Uterus (tissue), 4 donors: ENCODE measurements around the gene BSND. TPM values are rescaled to one million over a fixed set of nuclear protein-coding genes. Genes with fewer than 3 reads are reported as not detected.

Source experiments
- DNase-seq, 2 donors: peaks; one replicate each; pipeline ENCODE4 v3.0.0-alpha.2; 2019 to 2020
- H3K27ac ChIP-seq, 2 donors: fragments of 200-600 bp; sonication (generic); 1 replicate in 1 of 2; 2 replicates in 1 of 2; pipeline ENCODE4 v1.5.1; 2016 to 2018
- H3K27me3 ChIP-seq, 2 donors: fragments of 200-600 bp; sonication (generic); one replicate each; pipeline ENCODE4 v1.5.1; 2018 to 2019; ENCODE audit warnings: control low read depth in 1 of 2
- H3K36me3 ChIP-seq, 2 donors: fragments of 200-600 bp; sonication (generic); one replicate each; pipeline ENCODE4 v1.5.1; 2019; ENCODE audit warnings: control low read depth in 1 of 2
- H3K4me1 ChIP-seq, 2 donors: fragments of 200-600 bp; sonication (generic); one replicate each; pipeline ENCODE4 v1.5.1; 2018 to 2019; ENCODE audit warnings: control low read depth in 1 of 2
- H3K4me3 ChIP-seq, 2 donors: fragments of 200-600 bp; sonication (generic); 1 replicate in 1 of 2; 2 replicates in 1 of 2; pipeline ENCODE4 v1.5.1; 2018 to 2019; ENCODE audit warnings: mild to moderate bottlenecking in 1 of 2
- H3K9me3 ChIP-seq, 2 donors: fragments of 200-600 bp; sonication (generic); one replicate each; pipeline ENCODE4 v1.5.1; 2019; ENCODE audit warnings: control low read depth in 1 of 2
- CTCF ChIP-seq, 4 experiments: fragments of 200-600 bp in 2 of 4; fragments of 450-650 bp in 2 of 4; sonication (generic) in 2 of 4; IDR thresholded peaks; one replicate each; pipeline ENCODE4 v1.5.1; 2016 to 2019; ENCODE audit warnings: antibody characterized with exemption in 4 of 4, mild to moderate bottlenecking in 2 of 4, moderate library complexity in 1 of 4
- POLR2A ChIP-seq, 2 donors: fragments of 450-650 bp; IDR thresholded peaks; one replicate each; pipeline ENCODE4 v1.6.1; 2016; ENCODE audit warnings: antibody characterized with exemption in 2 of 2, mild to moderate bottlenecking in 1 of 2, moderate library complexity in 1 of 2
- intact Hi-C: fragments of 100-400 bp; cut with DNase I; formaldehyde crosslinking; loops from one replicate; pipeline ENCODE4 v1.15.1; 2023; ENCODE audit warnings: low total_unique reads
- total RNA-seq, 4 donors: library from RNA; depleted of rRNA in 3 of 4; stranded (reverse); fragments of >200 nt in 3 of 4; gene quantifications; one replicate each; pipeline versions ENCODE4 v1.1.0 to v1.2.4, GENCODE V29; 2014 to 2023
- donor health status: DM: yes; HTN: yes; CAD: no.

BSND gene
- total RNA-seq, 4 donors from 2014 or later = not detected

GRCh38 chr1:55040083-55040932 lies 41.6 kb downstream of the BSND start:
- intact Hi-C loops = no loop called here
- peaks cover 0 to 9% of the 10 kb centered on the region in 2 donors for H3K4me1 ChIP-seq
- no peak overlapping the region for H3K4me3 ChIP-seq

GRCh38 chr1:55040933-55041494 lies 42.3 kb downstream of the BSND start:
- intact Hi-C loops = no loop called here
- Histone ChIP-seq H3K36me3 (no peaks in the 10 kb centered on the region), H3K27me3 (peaks cover 0 to 16% of the 10 kb centered on the region in 2 donors), H3K4me3 (no peak overlapping the region), H3K9me3 (no peaks in the 10 kb centered on the region), H3K27ac (no peak overlapping the region), H3K4me1 (peaks cover 0 to 9% of the 10 kb centered on the region in 2 donors)
- DNase-seq = no peak
- TF ChIP-seq CTCF (IDR thresholded peaks at IDR 0.05) = no peak
- TF ChIP-seq POLR2A (IDR thresholded peaks at IDR 0.05) = no peak

More at GRCh38 chr1:55040083-55040932, 41.6 kb downstream of the BSND start:
- H3K36me3 ChIP-seq = no peaks in the 10 kb centered on the region
- H3K27ac ChIP-seq = no peak overlapping the region
- DNase-seq = no peak
- no peaks in the 10 kb centered on the region for H3K9me3 ChIP-seq
- no peak for TF ChIP-seq POLR2A (IDR thresholded peaks at IDR 0.05)
- no peak for TF ChIP-seq CTCF (IDR thresholded peaks at IDR 0.05)
- H3K27me3 ChIP-seq = peaks cover 0 to 16% of the 10 kb centered on the region in 2 donors

- TF ChIP-seq CTCF (IDR thresholded peaks at IDR 0.05) (no peak), POLR2A (IDR thresholded peaks at IDR 0.05) (no peak)
- peaks cover 0 to 9% of the 10 kb centered on the region in 2 donors for H3K4me1 ChIP-seq
- peaks cover 0 to 13% of the 10 kb centered on the region in 2 donors for H3K27me3 ChIP-seq
- H3K36me3 ChIP-seq = no peaks in the 10 kb centered on the region
- H3K27ac ChIP-seq = no peak overlapping the region
- intact Hi-C loops = no loop called here
- H3K4me3 ChIP-seq = no peak overlapping the region
- no peaks in the 10 kb centered on the region for H3K9me3 ChIP-seq
- DNase-seq = no peak
Observed at GRCh38 chr1:55041613-55042012, 42.9 kb downstream of the BSND start.

GRCh38 chr1:55043011-55043410 lies 44.3 kb downstream of the BSND start:
- Histone ChIP-seq H3K27me3 (peaks cover 0 to 7% of the 10 kb centered on the region in 2 donors), H3K4me3 (no peak overlapping the region), H3K27ac (no peak overlapping the region), H3K36me3 (no peaks in the 10 kb centered on the region), H3K4me1 (peaks cover 0 to 9% of the 10 kb centered on the region in 2 donors), H3K9me3 (no peaks in the 10 kb centered on the region)
- intact Hi-C loops = no loop called here
- DNase-seq = no peak
- TF ChIP-seq POLR2A (IDR thresholded peaks at IDR 0.05) (no peak), CTCF (IDR thresholded peaks at IDR 0.05) (no peak)

- DNase-seq = no peak
Observed at GRCh38 chr1:55043726-55044125, 45.0 kb downstream of the BSND start.

More at GRCh38 chr1:55043726-55044125, 45.0 kb downstream of the BSND start:
- no peaks in the 10 kb centered on the region for H3K36me3 ChIP-seq
- no peak overlapping the region for H3K27ac ChIP-seq
- TF ChIP-seq POLR2A (IDR thresholded peaks at IDR 0.05) (no peak), CTCF (IDR thresholded peaks at IDR 0.05) (no peak)
- H3K4me1 ChIP-seq = peaks cover 0 to 9% of the 10 kb centered on the region in 2 donors
- no peaks in the 10 kb centered on the region for H3K9me3 ChIP-seq
- intact Hi-C loops = no loop called here
- H3K4me3 ChIP-seq = no peak overlapping the region
- peaks cover 0 to 7% of the 10 kb centered on the region in 2 donors for H3K27me3 ChIP-seq
